SK-N-SH (cell line): ENCODE measurements around the gene MAP10. TPM values are rescaled to one million over a fixed set of nuclear protein-coding genes. Genes with fewer than 3 reads are reported as not detected.

ENCODE experiments used
- CTCF ChIA-PET: fragments of 300-600, 350-600 bp; formaldehyde crosslinking; extraction: SDS; loops from one replicate; lab custom pipeline; 2021; lab: Yijun Ruan, JAX
- POLR2A ChIA-PET: fragments of 350-600 bp; sonication (Branson Sonifier 250); formaldehyde crosslinking; extraction: SDS; loops from one replicate; lab custom pipeline; 2020; ENCODE audit warnings: antibody characterized with exemption, inconsistent platforms; lab: Yijun Ruan, JAX
- DNase-seq: peaks from one replicate; pipeline ENCODE4 v3.0.0; 2012
- H2AFZ ChIP-seq: fragments of 200-600 bp; sonication (generic); 2 replicates; pipeline ENCODE4 v1.8.1; 2016; ENCODE audit warnings: antibody characterized with exemption, mild to moderate bottlenecking, low read depth
- H3F3A ChIP-seq: fragments of 200-600 bp; sonication (generic); replicated peaks from 2 replicates; pipeline ENCODE3; 2016; ENCODE audit warnings: antibody characterized with exemption, mild to moderate bottlenecking; ENCODE audit not compliant: insufficient read depth
- H3K27ac ChIP-seq, 2 experiments: fragments of 200-500 bp in 1 of 2; fragments of 200-600 bp in 1 of 2; sonication (Bioruptor generic) in 1 of 2; sonication (generic), shearing (Covaris generic) in 1 of 2; 2 replicates each; pipeline versions ENCODE4 v1.5.1 to v1.6.1; 2014 to 2016; ENCODE audit warnings: low read depth in 2 of 2, inconsistent platforms in 1 of 2, low read length in 1 of 2, mild to moderate bottlenecking in 1 of 2, mixed read lengths in 1 of 2
- H3K27me3 ChIP-seq: fragments of 200-600 bp; sonication (generic), shearing (Covaris generic); 2 replicates; pipeline ENCODE4 v1.6.1; 2016; ENCODE audit warnings: mixed run types; ENCODE audit not compliant: insufficient read depth
- H3K36me3 ChIP-seq, 2 experiments: fragments of 200-500 bp in 1 of 2; fragments of 200-600 bp in 1 of 2; sonication (Bioruptor generic) in 1 of 2; sonication (generic) in 1 of 2; replicated peaks in 1 of 2; 2 replicates each; pipeline versions ENCODE3 to v1.5.1; 2014 to 2016; ENCODE audit warnings: low read length in 1 of 2, mild to moderate bottlenecking in 1 of 2; ENCODE audit not compliant: insufficient read depth in 2 of 2, control insufficient read depth in 1 of 2
- H3K4me1 ChIP-seq, 2 experiments: fragments of 200-500 bp in 1 of 2; fragments of 200-600 bp in 1 of 2; sonication (Bioruptor generic) in 1 of 2; sonication (generic), shearing (Covaris generic) in 1 of 2; 2 replicates each; pipeline versions ENCODE4 v1.5.1 to v1.6.1; 2014 to 2016; ENCODE audit warnings: low read depth in 1 of 2, low read length in 1 of 2, mixed run types in 1 of 2; ENCODE audit not compliant: insufficient read depth in 2 of 2, control insufficient read depth in 1 of 2
- H3K4me2 ChIP-seq: fragments of 200-600 bp; sonication (generic), shearing (Covaris generic); 2 replicates; pipeline ENCODE4 v1.6.1; 2017; ENCODE audit warnings: mixed run types
- H3K4me3 ChIP-seq, 2 experiments: fragments of 200-500 bp in 1 of 2; fragments of 200-600 bp in 1 of 2; sonication (Bioruptor generic) in 1 of 2; sonication (generic), shearing (Covaris generic) in 1 of 2; 2 replicates each; pipeline versions ENCODE4 v1.5.1 to v1.8.1; 2014 to 2016; ENCODE audit warnings: low read depth in 2 of 2, inconsistent platforms in 1 of 2, low read length in 1 of 2, mild to moderate bottlenecking in 1 of 2, mixed read lengths in 1 of 2, moderate library complexity in 1 of 2
- H3K79me2 ChIP-seq: fragments of 200-600 bp; sonication (generic); 2 replicates; pipeline ENCODE4 v1.8.1; 2017; ENCODE audit warnings: mild to moderate bottlenecking; ENCODE audit not compliant: insufficient read depth
- H3K9ac ChIP-seq: fragments of 200-600 bp; sonication (generic); 2 replicates; pipeline ENCODE4 v1.6.1; 2017; ENCODE audit warnings: mixed run types
- H3K9me2 ChIP-seq: fragments of 200-600 bp; sonication (generic); 2 replicates; pipeline ENCODE4 v1.6.1; 2017; ENCODE audit warnings: mixed run types
- H3K9me3 ChIP-seq: fragments of 200-600 bp; sonication (generic); 2 replicates; pipeline ENCODE4 v1.6.1; 2017; ENCODE audit warnings: mixed run types, mild to moderate bottlenecking, moderate library complexity
- H4K20me1 ChIP-seq: fragments of 200-600 bp; sonication (generic); 2 replicates; pipeline ENCODE4 v1.6.1; 2017; ENCODE audit warnings: mild to moderate bottlenecking, mixed run types; ENCODE audit not compliant: insufficient read depth
- ELF1 ChIP-seq: IDR thresholded peaks from 2 replicates; pipeline ENCODE4 v1.4.0; 2012
- EZH2phosphoT487 ChIP-seq: fragments of 200-600 bp; sonication (generic); IDR thresholded peaks from 2 replicates; pipeline ENCODE4 v1.6.1; 2017; ENCODE audit warnings: low read depth, mixed run types, mild to moderate bottlenecking, antibody characterized with exemption, moderate library complexity, borderline replicate concordance
- FOXJ3 ChIP-seq: sonication (generic); formaldehyde crosslinking; IDR thresholded peaks from 2 replicates; pipeline ENCODE4 v1.5.1; 2020; ENCODE audit warnings: mild to moderate bottlenecking, missing genetic modification reagents
- FOXM1 ChIP-seq: IDR thresholded peaks from 2 replicates; pipeline ENCODE4 v1.4.0; 2012; ENCODE audit warnings: low read depth, mild to moderate bottlenecking
- GATA2 ChIP-seq: sonication (generic); formaldehyde crosslinking; IDR thresholded peaks from 2 replicates; pipeline ENCODE4 v1.5.0; 2020; ENCODE audit warnings: mild to moderate bottlenecking, missing genetic modification reagents
- JUND ChIP-seq: IDR thresholded peaks from 2 replicates; pipeline ENCODE4 v1.4.0; 2012
- MXI1 ChIP-seq: IDR thresholded peaks from 2 replicates; pipeline ENCODE4 v1.6.1; 2012; ENCODE audit warnings: mild to moderate bottlenecking, low read depth, low read length, improper control_type of control experiment
- POLR2AphosphoS5 ChIP-seq: IDR thresholded peaks from 2 replicates; pipeline ENCODE4 v1.6.1; 2012; ENCODE audit warnings: low read depth, low read length
- RCOR1 ChIP-seq: fragments of 150-350 bp; IDR thresholded peaks from 2 replicates; pipeline ENCODE4 v1.6.1; 2017; ENCODE audit warnings: antibody characterized with exemption, low read length
- SIN3A ChIP-seq: IDR thresholded peaks from 2 replicates; pipeline ENCODE4 v1.6.1; 2012; ENCODE audit warnings: low read depth, mild to moderate bottlenecking, low read length, moderate library complexity, borderline replicate concordance
- SMC3 ChIP-seq: IDR thresholded peaks from 2 replicates; pipeline ENCODE4 v1.6.1; 2012; ENCODE audit warnings: low read depth, low read length, improper control_type of control experiment
- WGBS: methylation state at CpG from one replicate; pipeline ENCODE4 v1.1.6; 2017; ENCODE audit warnings: low lambda C conversion rate; 5-methylcytosine and 5-hydroxymethylcytosine counted together
- polyA plus RNA-seq, 3 experiments: library from polyadenylated mRNA; depleted of rRNA; stranded (reverse); fragments of >200 nt; gene quantifications; 2 replicates each; pipeline ENCODE4 v1.2.3, GENCODE V29; 2012
- TF ChIP-seq, protein P1 (sequence below): IDR thresholded peaks from 2 replicates; pipeline ENCODE4 v1.4.0; 2012; ENCODE audit warnings: low read depth, borderline replicate concordance
- TF ChIP-seq, protein P2 (sequence below): fragments of 150-350 bp; IDR thresholded peaks from 2 replicates; pipeline ENCODE4 v1.6.1; 2017; ENCODE audit warnings: antibody characterized with exemption, low read length, low read depth, borderline replicate concordance
- TF ChIP-seq, protein P3 (sequence below): fragments of 200-600 bp; sonication (generic); IDR thresholded peaks from 2 replicates; pipeline ENCODE4 v1.6.1; 2017; ENCODE audit warnings: antibody characterized with exemption, mild to moderate bottlenecking, moderate library complexity
- TF ChIP-seq, protein P4 (sequence below): IDR thresholded peaks from 2 replicates; pipeline ENCODE4 v1.4.0; 2012; ENCODE audit warnings: low read depth, borderline replicate concordance

Gene MAP10
- polyA plus RNA-seq, 1 of the 3 experiments (the other 2 are of a cell fraction) = 0.43 TPM

DNA sequence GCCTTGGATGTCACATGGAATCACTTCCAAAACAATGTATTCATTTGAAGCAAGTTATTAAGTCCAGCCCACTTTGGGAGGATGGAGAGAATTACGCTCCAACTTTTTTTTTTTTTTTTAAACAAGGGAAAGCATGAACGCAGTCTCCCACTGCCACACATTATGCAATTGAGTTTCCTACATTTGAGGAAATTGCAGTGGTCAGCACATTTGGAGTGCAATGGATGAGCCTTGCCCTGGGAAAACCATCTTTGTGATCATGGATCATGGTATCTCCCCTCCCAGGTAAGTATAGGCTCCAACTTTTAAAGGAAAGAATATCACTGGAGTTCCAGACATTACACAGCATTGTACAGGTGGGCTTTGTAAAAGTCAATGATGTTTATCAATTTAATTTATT, 26.7 kb downstream of the MAP10 start:
- TF ChIP-seq MXI1 (no peak), FOXM1 (no peak), POLR2AphosphoS5 (no peak), RCOR1 (no peak), JUND (no peak), SIN3A (no peak), EZH2phosphoT487 (no peak), ELF1 (no peak), SMC3 (no peak), GATA2 (CRISPR knock-in tag) (no peak), FOXJ3 (CRISPR knock-in tag) (no peak)
- TF ChIP-seq, protein P1, sequence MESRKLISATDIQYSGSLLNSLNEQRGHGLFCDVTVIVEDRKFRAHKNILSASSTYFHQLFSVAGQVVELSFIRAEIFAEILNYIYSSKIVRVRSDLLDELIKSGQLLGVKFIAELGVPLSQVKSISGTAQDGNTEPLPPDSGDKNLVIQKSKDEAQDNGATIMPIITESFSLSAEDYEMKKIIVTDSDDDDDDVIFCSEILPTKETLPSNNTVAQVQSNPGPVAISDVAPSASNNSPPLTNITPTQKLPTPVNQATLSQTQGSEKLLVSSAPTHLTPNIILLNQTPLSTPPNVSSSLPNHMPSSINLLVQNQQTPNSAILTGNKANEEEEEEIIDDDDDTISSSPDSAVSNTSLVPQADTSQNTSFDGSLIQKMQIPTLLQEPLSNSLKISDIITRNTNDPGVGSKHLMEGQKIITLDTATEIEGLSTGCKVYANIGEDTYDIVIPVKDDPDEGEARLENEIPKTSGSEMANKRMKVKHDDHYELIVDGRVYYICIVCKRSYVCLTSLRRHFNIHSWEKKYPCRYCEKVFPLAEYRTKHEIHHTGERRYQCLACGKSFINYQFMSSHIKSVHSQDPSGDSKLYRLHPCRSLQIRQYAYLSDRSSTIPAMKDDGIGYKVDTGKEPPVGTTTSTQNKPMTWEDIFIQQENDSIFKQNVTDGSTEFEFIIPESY = no peak
- TF ChIP-seq, protein P2, sequence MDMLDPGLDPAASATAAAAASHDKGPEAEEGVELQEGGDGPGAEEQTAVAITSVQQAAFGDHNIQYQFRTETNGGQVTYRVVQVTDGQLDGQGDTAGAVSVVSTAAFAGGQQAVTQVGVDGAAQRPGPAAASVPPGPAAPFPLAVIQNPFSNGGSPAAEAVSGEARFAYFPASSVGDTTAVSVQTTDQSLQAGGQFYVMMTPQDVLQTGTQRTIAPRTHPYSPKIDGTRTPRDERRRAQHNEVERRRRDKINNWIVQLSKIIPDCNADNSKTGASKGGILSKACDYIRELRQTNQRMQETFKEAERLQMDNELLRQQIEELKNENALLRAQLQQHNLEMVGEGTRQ = no peak
- TF ChIP-seq, protein P3, sequence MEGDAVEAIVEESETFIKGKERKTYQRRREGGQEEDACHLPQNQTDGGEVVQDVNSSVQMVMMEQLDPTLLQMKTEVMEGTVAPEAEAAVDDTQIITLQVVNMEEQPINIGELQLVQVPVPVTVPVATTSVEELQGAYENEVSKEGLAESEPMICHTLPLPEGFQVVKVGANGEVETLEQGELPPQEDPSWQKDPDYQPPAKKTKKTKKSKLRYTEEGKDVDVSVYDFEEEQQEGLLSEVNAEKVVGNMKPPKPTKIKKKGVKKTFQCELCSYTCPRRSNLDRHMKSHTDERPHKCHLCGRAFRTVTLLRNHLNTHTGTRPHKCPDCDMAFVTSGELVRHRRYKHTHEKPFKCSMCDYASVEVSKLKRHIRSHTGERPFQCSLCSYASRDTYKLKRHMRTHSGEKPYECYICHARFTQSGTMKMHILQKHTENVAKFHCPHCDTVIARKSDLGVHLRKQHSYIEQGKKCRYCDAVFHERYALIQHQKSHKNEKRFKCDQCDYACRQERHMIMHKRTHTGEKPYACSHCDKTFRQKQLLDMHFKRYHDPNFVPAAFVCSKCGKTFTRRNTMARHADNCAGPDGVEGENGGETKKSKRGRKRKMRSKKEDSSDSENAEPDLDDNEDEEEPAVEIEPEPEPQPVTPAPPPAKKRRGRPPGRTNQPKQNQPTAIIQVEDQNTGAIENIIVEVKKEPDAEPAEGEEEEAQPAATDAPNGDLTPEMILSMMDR = no peak
- TF ChIP-seq, protein P4, sequence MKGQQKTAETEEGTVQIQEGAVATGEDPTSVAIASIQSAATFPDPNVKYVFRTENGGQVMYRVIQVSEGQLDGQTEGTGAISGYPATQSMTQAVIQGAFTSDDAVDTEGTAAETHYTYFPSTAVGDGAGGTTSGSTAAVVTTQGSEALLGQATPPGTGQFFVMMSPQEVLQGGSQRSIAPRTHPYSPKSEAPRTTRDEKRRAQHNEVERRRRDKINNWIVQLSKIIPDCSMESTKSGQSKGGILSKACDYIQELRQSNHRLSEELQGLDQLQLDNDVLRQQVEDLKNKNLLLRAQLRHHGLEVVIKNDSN = no peak
- no peaks in the 10 kb centered on the region for H3K79me2 ChIP-seq
- no peaks in the 10 kb centered on the region for H3K9me3 ChIP-seq
- ChIA-PET POLR2A (no interaction called here), CTCF (interaction anchor here (0.6 kb wide), 1 partner anchor 1477 kb away, joined by 3 read pairs; no protein-coding TSS in a partner anchor)
- H3K4me1 ChIP-seq = no peaks in the 10 kb centered on the region; a peak in 2 of 4 replicates
- no peak overlapping the region for H3K4me2 ChIP-seq
- H3K27me3 ChIP-seq = no peaks in the 10 kb centered on the region
- H4K20me1 ChIP-seq = no peaks in the 10 kb centered on the region
- H3K4me3 ChIP-seq = no peak overlapping the region
- no peaks in the 10 kb centered on the region for H3F3A ChIP-seq
- no peak overlapping the region for H3K27ac ChIP-seq
- H2AFZ ChIP-seq = no peak overlapping the region
- 77% methylated on average over 2 of the region's 2 CpGs for WGBS
- no peak overlapping the region for H3K9ac ChIP-seq
- DNase-seq = no peak
- H3K36me3 ChIP-seq = no peaks in the 10 kb centered on the region
- H3K9me2 ChIP-seq = no peaks in the 10 kb centered on the region
